ENCODE data around the gene MAGI3.

GRCh38 chr1:113507552-113508214 is 117.4 kb downstream of the MAGI3 start:
- TF ChIP-seq POLR2A (IDR thresholded peaks at IDR 0.05; ENCODE audit: low read length), result no peak
- no peak for TF ChIP-seq GATA1 (IDR thresholded peaks at IDR 0.05; ENCODE audit: low read depth, low read length)

All from erythroblast (primary cell).